GM11168 (cell line): ENCODE results near the gene SLFN12L.
"Not testable (repeated sequence)": the region's sequence is repeated elsewhere in the genome, so short reads cannot be mapped to it uniquely, and the experiment has no call there.

Experiments
- in situ Hi-C: fragments of 300-500 bp; cut with MboI; formaldehyde crosslinking; loops from one replicate; pipeline ENCODE4 v1.12.0; 2022; ENCODE audit warnings: low sequenced_read_pairs; ENCODE audit not compliant: unreplicated experiment

The SLFN12L gene

DNA sequence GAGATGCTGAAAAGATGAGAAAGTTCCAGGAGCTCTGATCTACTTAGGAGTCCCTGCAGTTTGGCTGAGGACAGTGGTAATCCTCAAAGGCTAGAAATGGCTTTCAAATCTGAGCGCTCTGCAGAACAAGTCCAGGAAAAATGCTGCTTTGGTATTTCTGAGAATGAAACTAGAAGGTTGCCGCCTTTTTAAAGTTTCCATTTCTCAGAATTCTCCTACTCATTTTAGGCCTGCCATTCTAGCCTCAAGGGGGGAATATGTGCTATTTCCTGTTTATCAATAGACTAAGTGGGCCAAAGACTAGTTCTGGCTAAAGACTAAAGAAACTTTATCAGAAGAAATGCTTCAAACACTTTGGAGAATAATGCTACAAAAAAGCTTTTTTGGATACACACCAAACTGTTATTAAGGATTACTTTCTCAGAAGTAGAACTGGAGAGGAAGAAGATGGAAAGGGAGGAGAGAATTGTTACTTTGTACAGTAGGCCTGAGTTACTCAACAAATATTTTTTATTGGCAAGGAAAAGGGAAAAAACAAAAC lies at the start of gene SLFN12L:
Gene SLFN12L (minus strand): TSS at position 78 of the 541 bp plus-strand sequence. CDS start 15,314 bp downstream, outside the sequence.
- in situ Hi-C loops = loop anchor here (5.0 to 10.0 kb wide), 3 partner anchors 103 to 373 kb away; partner anchors contain the start of gene SLFN12

DNA sequence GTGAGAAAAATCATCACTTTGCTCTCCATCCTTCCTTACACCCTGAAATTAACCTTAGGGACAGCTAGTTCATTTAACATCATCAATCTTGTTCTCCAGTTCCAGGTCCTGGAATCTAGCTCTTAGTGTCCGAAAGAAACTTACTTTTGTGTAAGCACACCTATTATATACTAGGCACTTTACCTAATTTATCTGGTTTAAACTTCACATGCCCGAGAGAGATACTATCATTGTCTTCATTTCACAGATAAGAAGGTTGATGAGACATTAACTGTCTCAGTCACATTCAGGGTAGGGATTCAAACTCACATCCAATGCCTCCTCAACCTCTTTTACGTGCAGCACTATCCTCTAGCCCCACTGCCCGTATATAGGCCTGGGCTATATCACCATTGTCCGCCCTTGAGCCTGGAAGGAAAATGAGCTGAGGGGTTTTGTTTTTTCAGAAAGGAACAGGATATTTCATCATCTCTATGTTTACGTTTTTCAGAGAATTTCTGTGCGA lies 49.1 kb upstream of the SLFN12L start:
- in situ Hi-C loops = no loop called here

DNA sequence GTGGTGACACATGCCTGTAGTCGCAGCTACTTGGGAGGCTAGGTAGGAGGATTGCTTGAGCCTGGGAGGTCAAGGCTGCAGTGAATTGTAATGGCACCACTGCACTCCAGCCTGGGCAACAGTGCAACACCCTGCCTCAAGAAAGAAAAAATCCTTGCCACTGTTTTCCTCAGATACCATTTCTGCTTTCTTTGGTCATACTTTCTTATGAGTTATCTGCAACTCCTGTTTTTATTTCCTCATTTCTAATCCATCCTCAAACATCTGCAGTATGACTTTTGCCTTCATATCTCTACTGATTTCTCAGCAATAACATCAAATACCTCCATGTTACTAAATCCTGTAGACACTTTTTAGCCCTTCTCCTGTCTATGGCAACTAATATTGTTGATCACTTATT lies 46.6 kb upstream of the SLFN12L start:
- in situ Hi-C loops = no loop called here

DNA sequence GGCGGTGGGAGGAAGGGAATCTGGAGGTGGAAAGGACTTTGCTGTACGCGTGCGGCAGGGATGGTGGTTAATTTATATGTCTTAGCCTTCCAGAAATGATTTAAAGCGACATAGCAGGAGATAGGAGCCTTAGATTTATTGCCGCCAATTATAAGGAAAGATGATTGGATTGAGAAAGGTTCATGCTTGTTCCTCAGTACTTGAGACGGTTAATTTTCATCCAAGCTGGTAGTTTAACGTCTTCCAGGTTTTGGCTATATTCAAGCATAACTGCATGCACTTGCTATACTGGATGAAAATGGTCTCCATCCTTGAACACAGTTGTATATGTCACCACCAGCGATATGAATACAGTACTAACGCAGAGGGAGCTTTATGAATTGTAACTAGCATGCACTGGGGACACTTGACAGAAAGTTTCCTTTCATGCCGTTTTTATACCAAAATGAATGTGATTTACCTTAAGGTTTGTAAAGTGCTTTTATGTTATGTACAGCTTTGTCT lies 41.5 kb upstream of the SLFN12L start:
- in situ Hi-C loops = no loop called here

DNA sequence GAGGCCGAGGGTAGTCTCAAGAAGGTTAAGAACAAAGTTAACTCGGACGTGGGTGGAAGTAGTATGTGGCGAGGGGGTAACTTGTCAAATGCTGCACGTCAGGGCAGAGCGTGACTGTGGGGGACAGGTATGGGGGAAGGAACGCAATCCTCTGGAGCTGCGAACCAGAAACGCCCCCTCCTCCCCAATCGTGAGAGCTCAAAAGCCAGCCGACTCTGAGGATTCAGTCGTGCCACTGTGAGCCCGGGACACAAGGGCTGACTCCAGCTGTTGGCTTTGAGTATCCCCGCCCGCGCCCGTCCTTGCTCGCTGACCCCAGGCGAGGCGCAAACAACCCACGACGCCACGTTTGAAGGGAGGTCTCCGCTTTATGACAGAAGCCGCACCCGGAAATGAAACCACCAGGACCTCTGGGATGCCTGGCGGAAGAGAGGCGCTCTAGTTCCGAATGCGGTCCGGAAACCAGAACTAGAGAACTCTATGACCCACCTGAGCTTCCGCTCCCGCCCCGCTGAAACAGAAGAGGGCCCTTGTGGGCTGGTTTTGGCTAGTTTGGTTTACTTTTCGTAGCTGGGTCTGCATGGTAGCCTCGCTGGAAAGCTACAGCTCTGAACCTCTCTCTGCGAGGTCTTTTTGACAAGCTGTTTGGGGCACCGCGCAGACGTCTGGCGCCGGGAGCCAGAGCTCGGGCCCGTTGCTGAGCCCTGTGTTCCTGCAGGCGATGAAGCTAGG lies 40.9 kb upstream of the SLFN12L start, which contains the start of gene PEX12:
Gene PEX12 (minus strand): TSS at position 375 of the 732 bp plus-strand sequence. CDS start 550 bp downstream, outside the sequence.
- in situ Hi-C loops = no loop called here

DNA sequence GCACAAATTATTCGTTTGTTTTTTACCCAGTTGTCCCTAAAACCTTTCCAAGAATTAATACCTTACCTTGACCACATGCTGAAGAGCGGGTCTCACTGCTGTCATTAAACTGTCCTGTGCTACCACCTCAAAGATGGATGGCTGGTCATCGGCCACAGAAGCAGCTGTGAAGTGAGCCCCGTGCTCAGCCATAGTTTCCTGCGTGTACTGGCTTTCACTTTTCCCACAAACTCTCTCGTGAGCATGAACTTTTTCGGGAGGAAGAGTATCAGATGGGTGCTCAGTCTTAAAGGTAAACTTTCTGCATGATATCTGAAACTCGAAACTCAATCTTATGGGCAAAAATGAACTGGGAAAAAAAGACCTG lies 40.3 kb upstream of the SLFN12L start:
- in situ Hi-C loops = no loop called here

DNA sequence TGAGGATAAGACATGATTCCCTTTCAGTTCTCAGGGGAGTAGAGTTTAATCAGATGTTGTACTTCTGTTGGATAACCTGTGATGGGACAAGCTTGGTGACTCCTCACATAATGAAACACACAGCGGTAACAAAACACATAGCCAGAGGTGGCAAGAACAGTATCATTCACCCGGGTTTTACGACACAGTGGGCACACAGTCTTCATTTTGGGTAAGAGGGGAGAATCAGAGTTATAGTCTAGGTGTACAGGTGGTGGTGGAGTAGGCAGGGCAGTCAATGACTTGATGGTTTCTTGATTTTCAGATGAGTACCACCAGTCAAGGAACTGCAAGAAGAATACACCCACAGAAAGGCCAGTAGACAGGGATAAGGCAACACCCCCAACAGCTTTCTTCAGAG lies 38.3 kb upstream of the SLFN12L start:
- in situ Hi-C loops = no loop called here

DNA sequence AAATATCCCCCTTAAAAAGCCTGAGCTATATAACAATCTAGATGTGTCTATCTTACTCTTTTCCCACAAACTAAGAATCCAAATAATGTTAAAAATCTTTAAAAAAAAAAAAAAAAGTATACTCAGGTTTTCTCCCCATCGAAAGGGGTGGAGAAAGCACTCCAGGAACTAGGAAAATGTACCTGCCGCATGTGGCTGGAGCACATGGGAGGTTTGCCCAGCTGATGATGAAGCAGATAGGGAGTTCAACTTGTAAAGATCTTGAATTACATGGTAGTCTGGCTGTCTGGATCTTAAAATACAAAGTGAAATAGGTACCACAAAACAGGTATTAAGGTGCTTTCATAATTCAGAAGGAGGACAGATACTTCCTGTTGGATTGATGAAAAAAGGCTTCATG lies 31.9 kb upstream of the SLFN12L start:
- in situ Hi-C loops = no loop called here

DNA sequence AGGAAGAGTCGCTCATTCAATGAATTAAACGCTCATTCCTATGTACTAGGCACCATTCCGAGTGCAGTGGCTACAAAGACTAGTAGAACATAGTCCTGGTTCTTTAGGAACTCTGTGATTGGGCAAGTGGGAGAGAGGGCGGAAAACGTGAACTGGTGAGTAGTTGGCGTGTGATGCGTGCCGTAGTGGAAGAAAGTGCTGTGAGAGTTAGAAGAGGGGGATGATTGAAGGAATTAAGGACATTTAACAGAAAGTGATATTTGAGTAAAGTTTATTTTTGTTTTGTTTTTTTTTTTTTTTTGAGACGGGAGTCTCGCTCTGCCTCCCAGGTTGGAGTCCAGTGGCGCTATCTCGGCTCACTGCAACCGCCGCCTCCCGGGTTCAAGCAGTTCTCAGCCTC lies 31.1 kb upstream of the SLFN12L start:
- in situ Hi-C loops = no loop called here

DNA sequence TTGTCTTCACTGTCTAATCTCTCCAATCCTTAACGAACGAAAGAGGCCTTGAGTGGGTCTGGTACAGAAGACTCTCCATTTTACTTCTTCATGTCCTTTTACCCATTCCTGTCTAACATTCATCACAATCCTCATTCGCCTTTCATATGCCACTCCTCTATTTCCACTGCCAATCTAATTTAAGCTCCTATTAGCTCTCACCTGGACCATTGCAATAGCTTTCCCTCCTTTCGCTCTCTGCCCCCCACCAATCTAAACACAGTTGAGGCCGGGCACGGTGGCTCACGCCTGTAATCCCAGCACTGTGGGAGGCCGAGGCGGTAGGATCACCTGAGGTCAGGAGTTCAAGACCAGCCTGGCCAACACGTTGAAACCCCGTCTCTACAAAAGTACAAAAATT lies 29.5 kb upstream of the SLFN12L start:
- in situ Hi-C loops = no loop called here

DNA sequence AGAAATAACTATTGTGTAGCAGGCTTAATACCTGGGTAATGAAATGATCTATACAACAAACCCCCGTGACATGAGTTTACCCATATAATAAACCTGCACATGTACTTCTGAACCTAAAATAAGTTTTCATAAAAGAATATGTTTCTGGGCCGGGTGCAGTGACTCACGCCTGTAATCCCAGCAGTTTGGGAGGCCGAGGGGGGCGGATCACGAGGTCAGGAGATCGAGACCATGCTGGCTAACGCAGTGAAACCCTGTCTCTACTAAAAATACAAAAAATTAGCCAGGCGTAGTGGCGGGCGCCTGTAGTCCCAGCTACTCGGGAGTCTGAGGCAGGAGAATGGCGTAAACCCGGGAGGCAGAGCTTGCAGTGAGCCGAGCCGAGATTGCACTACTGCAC lies 25.7 kb upstream of the SLFN12L start:
- in situ Hi-C loops = not testable (repeated sequence)

DNA sequence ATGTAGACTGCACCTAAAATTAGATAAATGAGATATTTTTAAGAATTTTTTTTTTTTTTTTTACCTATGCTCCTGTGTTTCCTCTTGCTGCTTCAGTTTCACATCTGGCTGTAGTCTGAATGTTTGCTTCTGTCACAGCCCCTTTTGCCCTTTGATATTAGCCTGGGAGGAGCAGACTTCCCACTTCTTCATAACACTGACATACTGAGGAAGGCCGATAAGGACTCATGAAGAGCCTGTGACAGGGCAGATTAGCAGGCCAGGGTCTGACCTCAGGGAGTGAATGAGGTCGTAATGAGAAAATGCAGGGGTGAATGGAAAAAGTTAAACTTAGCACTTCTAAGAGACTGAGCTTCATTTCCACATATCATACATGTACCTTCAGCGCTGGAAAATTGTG lies 23.2 kb upstream of the SLFN12L start, which contains the start of gene SLFN14:
Gene SLFN14 (minus strand): TSS at position 117 of the 400 bp plus-strand sequence. CDS start 2,757 bp downstream, outside the sequence.
- in situ Hi-C loops = no loop called here

DNA sequence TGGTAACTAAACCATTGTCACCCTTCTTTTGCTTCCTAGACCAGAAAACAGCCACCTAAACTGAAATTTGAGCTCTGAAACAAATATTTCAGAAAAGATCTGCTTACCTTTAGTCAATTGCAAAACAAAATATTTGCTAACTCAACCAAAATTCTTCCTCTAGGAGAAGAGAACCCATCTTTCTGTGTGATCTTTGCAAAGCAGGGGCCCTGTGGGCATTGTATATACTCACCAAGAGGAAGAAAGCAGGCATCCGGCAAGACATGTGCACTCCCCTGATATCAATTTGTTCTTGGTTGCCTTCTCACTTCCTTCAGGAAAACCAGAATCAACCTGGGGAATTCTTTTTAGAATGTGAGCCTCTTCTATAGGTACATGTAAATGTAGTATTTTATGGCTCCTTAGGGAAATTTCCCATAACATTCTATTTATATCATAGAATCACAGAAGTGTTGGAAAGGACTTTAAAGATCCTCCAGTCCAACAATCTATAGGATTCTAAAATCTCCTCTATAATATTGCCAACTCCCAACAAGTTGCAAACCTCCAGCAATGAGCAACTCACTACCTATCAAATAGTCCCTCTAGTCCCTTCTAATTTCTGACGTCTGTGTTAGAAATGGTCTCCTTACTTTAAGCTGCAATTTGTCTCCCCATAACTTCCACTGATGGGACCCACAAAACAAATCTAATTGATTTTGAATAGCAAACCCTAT lies 22.2 kb upstream of the SLFN12L start:
- in situ Hi-C loops = no loop called here

DNA sequence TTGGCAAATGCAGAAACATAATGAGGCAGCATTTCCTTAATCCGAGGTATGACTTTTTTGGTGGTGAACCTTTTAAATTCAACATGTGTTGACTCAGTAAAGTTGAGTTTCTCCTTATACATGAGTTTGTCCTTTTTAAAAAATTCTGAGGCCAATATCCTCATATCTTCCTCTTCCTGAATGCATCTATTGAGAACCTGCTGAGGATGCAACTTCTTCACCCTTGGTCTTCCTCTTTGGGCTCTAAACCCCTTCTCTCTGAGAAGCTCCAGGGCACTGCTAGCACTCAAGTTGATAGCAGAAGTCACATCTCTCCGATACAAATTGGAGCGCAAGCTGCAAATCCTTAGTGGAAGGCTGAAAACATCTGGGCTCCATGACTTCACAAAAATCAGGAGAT lies 19.9 kb upstream of the SLFN12L start:
- in situ Hi-C loops = no loop called here

DNA sequence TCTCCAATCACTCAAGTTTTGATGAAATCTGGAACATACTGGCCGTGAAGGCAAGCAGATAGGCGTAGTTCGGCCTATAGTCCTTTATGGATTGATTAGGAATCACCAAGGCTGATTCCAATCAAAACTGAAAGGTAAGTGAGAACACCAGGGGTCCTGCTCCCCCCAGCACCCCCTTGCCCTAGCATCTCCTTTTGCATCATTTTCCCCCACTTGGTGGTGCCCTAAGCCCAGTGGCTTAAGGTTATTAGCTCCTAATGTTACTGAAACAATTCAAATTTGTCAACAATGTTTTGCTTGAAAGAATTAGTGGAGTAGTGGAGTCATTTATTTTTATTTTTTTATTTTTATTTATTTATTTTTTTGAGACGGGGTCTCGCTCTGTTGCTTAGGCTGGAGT lies 18.2 kb upstream of the SLFN12L start:
- in situ Hi-C loops = no loop called here

DNA sequence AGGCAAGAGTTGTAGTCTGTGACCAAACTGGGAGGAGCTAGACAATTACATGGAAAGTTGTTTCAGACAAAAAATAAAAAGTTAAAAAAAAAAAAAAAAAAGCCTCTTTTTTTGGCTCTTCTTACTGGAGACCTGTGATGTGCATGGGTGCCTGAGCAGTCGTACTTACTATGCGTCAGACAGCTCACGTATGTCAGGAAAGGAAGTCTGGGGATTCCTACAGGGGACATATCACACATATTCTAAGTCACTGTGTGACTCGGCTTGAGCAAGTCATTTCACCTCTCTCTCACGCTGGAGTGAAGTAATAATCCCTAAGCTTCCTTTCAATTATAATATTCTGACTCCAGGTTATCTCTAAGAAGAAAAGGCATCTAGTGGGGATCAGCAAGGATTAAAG lies 17.2 kb upstream of the SLFN12L start:
- in situ Hi-C loops = no loop called here

DNA sequence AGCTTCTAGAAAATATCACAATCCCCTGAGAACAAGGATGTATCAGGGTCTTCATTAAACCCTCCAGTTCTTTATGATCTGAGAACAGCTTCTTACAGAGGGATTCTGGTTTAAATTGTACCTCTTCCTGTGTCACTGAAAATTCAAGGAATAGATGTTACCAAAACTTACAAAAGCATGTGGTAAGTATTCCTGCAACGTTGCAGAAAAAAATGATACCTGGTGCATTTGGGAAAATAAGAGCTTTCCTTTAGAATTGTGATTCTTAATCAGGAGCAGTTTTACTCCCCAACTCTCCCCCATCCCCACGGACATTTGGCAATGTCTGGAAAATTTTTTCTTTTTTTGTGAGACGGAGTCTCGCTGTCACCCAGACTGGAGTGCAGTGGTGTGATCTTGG lies 15.8 kb upstream of the SLFN12L start:
- in situ Hi-C loops = no loop called here

DNA sequence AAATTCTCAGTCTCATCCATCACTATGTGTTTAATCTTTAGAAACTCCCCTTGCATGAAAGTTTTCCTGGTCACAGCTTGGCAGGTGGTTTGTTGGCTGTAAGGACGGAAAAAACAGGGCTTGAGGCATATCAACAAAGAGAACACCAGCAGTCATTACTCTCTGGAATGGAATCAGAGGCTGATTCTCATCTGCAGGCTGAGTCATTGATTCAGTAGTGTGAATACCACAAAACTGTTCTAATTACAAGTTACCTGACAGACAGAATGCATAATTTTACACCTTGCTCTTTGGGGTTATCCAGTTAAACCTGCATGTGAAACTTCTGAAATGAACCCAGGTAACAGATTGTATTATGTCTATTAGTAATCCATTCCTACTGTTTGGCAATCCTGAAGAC lies 11.5 kb upstream of the SLFN12L start:
- in situ Hi-C loops = no loop called here

DNA sequence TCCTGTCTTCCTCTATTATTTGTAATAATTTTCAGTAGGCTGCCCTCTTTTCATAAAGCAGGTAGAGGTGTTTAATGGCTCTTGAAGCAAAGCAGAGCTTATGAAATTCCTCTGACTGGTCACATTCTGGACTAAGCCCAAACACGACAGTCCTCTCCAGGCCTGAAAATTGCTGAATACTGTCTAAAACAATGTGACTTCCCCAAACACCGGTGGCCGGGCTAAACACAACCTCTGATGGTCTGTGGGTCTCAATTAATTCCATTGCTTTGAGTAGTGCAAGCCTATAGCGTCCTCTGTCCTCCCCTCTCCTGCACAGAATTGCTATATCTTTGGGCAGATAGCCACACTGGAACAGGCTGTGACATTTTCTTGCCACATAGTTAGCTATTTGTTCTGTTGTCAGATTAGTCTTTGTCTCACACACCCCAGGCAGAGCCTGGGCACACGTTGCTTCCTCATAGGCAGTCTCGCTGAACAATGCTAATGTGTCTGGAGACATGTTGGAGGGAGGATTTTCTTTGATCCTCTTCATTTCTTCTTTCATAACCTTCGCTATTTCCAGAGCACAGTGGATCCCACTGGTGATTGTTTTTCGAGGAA lies 10.8 kb upstream of the SLFN12L start:
- in situ Hi-C loops = no loop called here

DNA sequence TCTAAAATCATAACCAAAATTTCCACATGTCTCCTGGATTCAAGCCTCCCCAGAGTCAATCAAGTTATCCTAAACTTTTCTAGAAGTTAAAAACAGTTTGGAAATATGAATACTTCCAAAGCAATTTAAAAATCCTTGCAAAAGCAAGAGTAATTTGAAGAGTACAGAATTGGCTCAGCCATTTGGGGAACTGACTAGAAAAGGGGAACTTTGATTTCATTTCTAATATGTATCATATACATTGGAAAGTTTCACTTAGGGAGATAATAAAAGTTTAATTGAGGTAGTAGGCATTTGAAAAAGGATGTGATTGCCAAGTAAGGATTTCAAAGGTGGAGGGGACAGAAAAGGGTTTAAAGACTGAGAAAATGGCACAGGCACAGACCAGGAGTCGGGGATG lies 9.0 kb upstream of the SLFN12L start:
- in situ Hi-C loops = no loop called here

DNA sequence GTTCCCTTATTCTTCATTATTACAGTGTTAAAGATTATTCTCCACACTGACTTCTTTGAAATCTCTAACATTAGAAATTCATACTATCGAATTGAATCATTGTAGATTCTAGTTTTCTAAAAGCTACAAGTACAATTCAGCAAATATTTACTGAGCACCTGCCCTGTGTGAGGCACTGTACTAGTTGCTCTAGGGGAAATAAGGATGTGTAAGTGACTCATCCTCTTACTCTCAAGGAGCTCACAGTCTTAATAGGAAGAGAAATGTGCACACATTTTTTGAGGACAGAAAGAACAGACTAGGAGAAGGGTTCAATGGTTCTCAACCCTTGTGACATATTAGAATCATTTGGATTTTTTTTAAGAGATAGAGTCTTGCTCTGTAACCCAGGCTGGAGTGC lies 7.7 kb upstream of the SLFN12L start:
- in situ Hi-C loops = no loop called here
